ENCODE results near the gene VPS13D.

The VPS13D gene

DNA sequence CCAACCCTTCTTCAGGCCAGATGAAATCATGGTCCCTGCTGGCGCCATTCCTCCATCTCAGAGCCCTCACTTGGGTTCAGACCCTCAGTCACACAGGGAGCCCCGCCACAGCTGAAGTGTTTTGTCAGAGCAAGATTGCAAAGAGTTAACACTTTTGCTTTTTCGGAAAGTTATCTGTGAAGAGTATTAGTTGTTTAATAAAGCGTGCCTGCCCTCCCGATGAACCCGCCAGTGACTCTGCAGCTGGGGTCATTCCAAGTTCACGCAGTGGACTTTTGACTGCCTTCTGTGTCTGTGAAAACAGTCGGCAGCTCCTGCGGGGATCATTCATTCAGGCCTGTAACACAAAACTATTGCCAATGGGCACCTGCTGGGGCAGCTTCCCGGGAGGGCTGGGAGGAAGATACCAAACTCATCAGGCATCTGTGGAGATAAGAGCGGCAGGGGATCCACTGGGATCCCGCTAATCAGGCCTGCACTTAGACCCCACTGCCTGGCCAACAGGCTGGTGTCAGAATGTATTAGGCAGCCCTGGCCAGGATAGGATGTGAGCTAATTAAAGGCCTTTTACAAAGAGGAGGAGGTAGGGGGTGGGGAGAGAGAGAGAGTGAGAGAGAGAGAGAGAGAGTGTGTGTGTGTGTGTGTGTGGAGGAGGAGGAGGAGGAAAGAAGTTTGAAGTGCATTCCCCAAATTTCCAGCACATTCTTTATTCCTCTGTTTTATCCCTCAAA lies 203.7 kb downstream of the VPS13D start:
- DNase-seq (ENCODE audit: low read depth), result peak; percentile 93

DNA sequence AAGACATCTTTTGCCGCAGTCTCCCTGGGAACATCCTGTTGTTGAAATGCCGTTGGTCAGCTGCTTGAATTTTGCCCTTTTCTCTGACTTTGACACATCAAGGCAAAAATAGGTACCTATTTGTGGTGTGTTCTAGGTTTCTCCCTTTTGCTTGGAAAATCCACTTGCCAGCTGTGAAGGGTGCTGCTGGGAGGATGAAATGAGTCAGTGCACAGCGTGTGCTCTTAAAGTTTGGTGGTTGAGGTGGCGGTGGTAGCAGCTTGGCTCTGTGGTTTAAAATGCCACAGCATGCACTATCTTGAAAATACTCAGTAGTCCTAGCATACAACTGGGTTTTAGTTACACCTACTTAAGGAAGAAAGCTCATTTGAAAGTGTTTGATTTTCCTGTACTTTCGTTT lies 204.3 kb downstream of the VPS13D start:
- peak; percentile 93 for DNase-seq (ENCODE audit: low read depth)

DNA sequence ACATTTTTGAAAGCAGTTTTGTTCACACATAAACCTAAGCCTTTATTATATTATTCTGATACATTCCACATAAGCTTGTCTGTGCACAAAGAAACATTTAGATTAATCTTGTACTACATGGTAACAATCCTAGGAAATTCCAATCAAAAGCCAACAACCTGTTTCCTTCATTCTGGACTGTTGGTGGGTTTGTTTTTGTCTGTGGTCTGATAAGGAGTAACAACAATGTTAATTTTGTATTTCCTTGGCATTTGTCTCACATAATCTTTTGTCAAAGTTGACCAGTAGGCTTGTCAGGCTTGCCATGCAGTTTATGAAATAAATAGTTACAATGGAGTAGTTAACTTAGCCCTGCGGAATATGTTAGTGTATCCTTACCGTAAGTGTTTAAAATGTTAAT lies 204.9 kb downstream of the VPS13D start:
- DNase-seq (ENCODE audit: low read depth), result no peak

DNA sequence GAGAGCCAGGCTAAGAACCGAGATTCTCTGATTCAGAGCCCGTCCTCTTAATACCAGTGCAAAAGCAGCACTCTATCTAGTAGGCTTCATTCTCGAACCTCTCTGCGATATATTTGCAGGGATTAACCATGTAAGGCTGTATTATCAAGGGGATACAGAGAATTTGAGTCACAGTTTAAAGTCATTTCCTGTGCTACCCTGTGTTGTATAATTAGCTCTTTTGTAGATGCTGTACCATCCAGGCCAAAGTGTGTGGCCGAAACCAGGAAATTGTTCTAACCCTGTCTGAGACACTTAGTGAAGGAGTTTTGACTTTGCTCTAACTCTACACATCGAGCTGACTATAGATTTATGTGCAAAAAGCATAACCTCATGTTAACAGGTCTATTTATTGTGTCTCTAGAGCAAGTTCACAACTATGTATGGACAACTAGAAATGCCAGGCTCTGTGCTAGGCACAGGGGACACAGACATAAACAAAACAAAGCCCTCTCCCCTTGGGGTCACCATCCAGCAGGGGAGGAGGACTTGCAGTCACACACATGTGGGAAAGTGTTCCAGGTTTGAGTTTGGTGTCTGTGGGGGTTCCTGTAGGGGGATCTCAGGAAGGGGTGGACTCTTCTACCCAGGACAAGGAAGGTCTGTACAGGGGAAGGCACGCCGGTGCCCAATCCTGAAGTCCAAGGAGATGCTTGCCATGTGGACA lies 206.0 kb downstream of the VPS13D start:
- peak; percentile 74 for DNase-seq (ENCODE audit: low read depth)

DNA sequence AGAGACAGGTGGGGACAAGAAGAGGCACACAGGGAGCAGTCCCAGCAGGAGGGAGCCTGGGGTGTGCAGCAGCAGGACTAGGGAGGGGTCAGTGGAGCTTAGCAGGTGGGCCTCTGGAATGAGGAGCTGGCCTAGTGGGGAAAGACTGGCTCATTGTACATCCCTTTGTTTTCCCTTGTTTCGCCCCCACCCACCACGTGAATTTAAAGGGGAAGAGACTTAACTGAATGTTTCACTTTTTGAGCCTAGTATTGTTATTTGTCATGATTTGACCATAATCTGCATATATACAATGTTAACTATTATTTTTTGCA lies 206.5 kb downstream of the VPS13D start:
- DNase-seq (ENCODE audit: low read depth), result no peak

DNA sequence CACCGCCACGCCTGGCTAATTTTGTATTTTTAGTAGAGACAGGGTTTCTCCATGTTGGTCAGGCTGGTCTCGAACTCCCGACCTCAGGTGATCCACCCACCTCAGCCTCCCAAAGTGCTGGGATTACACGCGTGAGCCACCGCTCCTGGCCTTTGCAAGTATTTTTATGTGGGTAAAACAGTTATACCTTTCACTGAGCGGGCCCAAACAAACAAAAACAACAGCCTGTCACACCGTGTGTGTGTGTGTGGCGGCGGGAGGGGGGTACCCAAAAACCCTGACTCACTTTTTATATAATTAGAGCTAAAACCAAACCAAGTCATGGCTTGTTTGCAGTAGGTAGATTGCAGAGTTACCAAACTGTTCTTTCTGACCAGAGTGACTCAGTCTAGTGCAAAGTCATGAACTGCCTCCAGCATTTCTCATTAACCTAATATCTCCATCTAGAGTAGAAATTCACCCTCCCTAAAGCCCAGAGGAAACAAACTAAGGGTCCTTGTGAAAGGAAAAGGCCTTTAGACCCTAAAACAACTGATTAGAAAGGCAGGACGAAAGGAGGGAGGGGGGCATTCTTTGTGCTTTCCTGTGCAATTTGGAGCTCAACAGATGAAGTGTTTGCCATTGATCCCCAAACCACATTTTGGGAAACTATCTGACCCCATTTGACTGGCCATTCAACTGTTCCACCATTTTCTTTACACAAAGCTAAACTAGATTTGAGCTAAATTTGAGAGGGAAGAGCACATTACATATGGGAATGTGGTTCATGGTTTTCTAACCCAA lies 207.2 kb downstream of the VPS13D start:
- DNase-seq (ENCODE audit: low read depth), result peak; percentile 91

DNA sequence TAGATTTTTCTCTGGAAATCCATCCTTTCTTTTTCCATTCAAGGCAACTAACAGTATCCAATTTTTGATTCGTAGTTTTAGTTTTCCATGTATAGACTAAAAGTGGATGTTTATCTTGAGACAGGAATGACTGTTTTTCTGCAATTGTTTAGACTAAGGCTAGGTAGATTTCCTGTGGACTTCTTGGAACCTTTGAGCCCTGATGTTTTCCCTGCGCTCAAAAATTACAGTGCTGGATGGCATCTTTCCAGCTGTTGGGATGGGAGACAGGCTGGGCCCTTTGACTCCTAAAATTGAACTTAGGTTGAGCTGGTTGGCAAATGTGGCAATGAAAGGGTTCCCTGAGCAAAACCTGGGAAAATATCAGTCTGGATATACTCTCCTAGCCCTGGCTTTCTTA lies 207.8 kb downstream of the VPS13D start:
- no peak for DNase-seq (ENCODE audit: low read depth)

DNA sequence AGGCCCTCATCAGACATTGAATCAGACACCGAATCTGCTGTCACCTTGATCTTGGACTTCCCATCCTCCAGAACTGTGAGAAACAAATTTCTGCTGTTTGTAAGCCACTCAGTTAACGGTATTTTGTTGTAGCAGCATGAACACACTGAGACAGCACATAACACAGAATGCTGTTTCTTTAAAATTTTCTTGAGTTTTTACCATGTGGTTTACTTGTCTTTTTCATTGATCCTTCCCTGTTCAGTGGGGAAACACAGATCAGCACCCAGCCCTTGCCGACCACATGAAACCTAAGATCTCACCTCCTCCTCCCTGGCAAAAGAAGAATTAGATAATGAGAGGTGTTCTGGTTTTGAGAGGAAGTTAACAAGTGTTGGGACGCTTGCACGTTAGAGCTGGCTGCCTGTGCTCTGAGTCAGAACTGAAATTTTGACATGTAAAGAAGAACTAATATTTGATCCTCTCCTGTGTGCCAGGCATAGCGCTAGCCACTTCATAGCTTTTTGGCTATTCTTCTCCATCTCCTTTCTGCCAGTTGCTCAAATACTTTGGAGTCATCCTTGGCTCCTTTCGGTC lies 208.6 kb downstream of the VPS13D start:
- peak; percentile 71 for DNase-seq (ENCODE audit: low read depth)

DNA sequence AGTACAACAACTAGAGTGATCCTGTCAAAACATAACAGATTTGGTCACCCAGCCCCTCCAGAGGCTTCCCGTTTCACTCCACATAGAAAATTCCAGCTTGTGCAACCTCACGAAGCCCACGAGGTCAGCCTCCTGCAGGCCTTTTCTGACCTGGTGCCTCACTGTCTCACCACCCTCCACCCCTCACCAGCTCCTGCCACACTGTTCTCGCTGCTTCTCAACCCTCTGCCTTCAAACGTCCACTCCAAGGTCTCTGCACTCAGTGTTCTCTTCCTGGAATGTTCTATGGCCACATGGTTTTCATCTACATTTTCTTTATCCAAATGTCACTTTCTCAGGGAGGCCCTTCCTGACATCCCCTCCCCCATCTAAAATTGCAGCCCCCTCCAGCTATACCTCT lies 209.2 kb downstream of the VPS13D start:
- no peak for DNase-seq (ENCODE audit: low read depth)

DNA sequence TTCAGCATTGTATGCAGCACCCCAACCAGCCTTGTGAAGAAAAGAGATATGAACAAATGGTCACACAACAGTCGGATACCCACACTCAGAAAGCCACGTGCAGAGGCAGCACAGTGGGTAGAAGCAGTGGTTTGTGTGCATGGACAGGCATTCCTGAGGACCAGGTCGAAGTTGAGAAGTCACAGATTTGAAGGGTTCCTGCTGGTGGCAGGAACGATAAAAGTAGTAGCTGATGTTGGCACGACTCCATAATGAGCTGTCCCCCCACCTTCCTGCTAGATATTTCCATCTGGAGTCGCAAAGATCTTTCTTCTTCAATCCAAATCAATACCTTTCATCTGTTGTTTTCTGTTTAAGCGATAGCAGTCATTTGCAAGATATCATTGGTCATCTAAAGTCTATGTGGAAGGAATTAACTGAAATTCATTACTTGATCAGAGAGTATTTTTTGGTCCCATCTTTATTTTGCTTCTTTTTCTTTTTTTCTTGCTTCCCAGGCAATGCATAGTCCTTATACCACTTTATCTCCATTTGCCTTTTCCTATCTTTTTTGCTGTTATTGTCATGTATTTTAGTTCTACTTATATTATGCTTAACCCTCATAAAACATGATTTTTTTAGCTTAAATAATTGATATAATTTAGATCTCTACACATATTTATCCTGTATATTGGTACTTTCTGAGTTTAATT lies 211.7 kb downstream of the VPS13D start:
- DNase-seq (ENCODE audit: low read depth), result no peak

DNA sequence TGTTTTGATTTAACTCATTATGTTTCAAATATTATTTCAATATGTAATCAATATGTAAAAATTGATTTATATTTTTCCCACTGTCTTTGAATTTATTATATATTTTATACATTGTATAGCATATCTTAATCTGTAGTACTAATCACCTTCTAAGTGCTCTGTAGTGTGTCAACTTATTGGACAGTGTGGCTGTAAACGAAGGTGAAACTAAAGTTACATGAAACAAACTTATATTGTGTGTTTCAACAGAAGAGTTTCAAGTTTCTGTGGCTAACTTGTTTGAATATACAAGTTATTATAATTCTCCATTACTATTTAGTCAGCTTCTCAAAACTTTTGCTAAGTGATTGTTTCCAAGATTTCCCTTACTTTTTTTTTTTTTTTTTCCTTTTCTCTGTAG lies 212.4 kb downstream of the VPS13D start:
- no peak for DNase-seq (ENCODE audit: low read depth)

DNA sequence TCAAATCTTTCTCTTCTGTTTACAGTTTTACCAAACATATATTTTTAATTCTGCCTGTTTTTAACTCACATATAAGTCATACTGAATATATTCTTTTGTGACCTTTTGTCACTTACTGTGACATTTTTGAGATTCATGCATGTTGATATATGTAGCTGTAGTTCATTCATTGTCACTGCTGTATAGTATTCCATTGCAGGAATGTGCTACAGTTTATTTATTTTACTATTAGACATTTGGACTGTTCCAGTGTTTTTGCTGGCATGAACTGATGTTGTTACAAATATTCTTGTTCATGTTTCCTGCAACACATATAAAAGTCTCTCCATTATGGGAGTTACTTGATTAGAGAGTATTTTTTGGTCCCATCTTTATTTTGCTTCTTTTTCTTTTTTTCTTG lies 213.3 kb downstream of the VPS13D start:
- DNase-seq (ENCODE audit: low read depth), result no peak

DNA sequence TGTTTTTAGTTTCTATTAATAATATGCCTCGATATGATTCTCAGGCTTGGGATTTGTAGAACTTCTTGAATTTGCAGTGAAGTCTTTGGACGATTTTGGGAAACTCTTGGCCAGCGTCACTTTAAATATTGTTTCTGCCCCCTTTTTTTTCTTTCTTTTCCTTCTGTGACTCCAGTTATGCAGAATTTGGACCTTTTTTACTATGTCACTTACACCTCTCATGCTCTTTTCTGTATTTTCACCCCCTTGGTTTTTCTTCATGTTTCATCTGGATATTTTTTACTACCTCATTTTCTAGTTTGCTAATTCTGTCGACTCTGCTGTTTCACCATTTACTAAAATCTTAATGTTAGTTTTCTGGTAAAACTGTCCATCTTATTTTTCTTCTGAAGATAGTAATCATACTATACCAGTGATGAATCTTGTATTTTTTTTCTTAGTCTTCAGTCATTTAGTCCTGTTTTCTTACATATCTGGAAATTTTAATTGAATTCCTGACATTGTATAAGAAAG lies 214.6 kb downstream of the VPS13D start:
- DNase-seq (ENCODE audit: low read depth), result no peak

DNA sequence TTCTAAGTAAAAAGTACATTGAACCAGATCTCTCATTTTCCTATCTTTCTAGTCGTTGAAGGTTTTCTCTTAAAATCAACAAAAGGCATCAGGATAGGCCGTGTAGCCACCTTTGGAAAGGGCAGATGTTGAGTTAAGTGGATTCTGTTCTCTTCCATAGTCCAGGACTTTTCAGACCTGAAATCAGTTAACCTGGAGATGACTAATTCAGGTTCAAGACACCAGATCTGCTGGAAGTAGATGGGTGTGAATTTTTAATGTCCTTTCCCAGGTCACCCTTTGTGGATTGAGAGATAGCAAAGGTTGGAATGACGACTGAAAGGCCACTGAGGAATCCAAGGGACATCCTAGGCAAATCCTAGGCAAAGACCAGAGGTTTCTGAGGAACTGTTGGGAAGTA lies 215.4 kb downstream of the VPS13D start:
- DNase-seq (ENCODE audit: low read depth), result no peak

DNA sequence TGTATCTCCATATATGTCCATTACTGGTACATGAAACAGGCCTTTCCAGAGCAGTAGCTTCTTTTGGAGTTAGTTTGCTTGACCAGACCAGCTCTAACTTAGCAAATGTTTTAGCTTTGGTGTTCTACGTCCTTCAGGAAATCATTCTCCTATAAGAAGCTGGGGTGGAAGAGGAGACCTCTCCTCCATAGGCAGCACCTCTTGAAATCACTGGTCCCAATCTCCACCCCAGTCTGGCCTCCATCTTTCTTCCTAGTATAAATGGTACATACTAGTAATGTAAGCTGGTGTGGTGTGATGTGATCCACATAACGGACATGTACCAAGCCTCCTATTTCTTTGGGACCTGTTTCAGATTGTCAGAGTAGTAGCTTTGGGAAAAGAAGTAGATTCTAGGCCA lies 216.8 kb downstream of the VPS13D start:
- DNase-seq (ENCODE audit: low read depth), result no peak

DNA sequence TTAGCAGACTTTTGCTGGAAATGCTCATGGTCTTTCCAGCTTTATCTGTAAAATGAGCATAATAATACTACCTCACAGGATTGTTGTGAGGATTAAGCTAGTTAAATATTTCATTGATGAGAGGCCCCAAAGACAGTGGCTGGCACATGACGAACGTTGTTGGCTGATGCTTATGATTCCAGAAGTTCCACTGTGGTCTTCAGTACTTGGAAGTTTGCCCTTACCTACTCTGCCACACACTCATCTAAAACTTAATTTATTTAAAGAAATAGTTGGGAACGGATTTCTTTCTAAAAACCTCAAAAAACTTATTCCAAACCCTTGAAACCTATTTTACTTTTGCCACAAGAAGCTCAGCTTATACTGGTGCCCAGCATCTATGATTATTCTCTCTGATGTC lies 217.5 kb downstream of the VPS13D start:
- DNase-seq (ENCODE audit: low read depth), result peak; percentile 92

DNA sequence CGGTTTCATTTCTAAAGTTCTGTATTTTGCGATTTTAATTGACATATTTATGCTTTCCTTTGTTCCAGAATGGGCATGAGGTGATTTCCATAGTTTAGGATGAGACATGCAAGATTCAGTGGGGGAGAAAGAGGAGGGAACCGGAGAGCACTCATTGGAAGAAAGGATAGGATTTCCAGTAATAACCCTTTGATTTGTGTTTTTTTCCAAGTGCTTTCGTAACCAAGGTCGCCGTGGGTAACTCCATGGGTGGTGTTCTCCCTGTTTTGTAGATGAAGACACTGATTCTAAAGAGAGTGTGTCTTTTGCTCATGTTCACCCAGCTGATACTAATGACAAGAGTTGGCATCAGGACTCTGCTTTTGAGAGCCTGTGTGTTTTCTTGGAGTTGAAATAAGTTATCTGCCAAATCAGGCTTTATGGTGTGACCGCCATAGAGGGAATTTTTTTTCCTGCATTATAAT lies 218.1 kb downstream of the VPS13D start:
- DNase-seq (ENCODE audit: low read depth), result peak; percentile 83

DNA sequence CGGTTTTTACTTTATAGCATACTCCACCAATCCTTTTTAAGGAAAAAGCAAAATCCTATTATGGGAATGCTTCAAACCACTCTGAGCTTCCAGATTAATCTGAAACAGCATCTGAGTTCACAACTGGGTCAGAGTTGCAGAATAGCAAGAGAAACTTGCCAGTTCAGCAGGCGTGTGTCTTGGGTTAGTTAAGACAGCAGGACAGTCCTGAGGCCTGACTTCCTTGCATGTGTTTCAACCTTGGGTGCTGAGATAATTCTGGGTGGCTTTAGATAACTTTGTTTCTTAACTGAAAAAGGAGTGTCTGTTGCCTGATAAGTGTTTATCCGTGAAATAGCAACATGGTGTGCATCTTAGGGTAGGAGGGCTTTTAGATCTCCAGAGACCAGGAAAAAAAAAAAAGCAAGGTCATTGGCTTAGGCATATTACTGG lies 218.9 kb downstream of the VPS13D start:
- peak; percentile 84 for DNase-seq (ENCODE audit: low read depth)

DNA sequence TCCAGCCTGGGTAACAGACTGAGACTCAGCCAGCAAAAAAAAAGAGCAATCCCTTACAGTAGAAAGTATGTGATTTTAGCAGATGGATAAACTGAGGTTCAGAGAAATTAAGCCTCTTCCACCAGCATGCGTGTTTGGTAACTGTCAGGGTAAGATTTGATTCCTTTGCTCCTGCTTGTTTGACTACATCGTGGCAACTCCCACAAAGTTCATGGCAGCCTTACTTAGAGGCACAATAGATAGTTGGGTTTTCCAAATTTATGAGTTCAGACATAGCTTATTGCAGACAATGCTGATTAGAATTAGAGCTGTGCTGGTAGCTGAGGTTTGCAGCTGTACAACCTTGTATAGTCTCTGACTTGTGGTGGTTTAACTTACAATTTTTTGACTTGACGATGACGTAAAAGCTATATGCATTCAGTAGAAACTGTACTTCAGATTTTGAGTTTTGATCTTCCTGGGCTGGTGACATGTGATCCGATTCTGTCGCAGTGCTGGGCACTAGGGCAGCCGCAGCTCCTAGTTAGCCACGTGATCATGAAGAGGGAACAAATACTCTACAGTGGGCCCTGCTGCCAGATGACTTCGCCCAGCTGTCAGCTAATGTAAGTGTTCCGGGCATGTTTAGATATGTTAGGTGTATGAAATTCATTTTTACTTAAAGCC lies 220.4 kb downstream of the VPS13D start:
- no peak for DNase-seq (ENCODE audit: low read depth)

DNA sequence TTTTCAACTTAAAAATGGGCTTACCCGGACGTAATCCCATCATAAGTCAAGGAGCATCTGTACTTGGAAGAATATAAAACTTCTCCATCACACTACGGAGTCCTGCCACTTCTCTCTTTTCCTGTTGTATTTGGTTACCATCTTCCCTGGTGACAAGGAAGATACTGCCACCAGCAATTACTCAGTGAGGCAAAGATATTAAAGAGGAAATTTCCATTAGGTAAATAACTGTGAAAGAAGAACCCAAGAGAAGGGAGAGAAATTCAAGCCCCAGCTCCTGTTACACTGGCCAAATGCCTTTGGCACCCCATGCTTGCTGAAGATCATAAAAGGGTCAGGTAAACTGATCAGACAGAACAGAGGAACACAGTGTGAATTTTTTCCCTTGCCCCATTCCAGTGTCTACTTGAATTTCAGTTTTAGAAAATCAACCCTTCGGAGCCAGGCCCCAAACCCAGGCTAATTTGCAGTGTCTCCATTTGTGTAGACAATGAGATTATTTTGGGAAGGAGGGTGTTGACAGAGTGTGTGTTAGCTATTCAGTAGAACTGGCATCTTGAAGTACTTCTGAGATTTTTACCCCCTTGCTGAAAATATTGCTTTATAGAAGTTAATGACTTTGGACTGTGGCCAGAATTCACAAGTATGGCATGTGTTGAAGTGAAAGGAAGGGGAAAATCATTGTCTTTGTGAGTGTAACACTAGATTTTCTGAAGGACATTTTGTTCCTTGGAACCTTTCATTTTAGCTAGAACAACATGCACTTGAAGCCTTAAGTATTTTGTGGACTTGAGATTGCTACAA lies 221.1 kb downstream of the VPS13D start:
- no peak for DNase-seq (ENCODE audit: low read depth)

DNA sequence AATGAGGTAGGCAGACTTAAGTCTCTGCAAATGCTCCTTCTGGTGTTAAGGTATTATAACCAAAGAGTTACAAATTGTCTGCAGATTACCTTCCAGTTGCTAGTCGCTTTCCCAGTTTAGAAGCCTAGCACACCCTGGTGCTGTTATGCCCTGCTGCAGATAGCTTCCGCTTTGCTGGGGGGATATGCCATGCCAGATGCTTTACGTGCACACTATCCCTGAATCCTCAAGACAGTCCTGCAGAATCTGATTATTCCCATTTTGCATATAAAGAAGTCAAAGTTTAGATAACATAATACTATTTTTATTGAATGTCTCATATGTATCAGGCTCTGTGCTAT lies 221.7 kb downstream of the VPS13D start:
- no peak for DNase-seq (ENCODE audit: low read depth)

All from iris pigment epithelial cell (primary cell).